Neuronal stem cell (in vitro differentiated cells): ENCODE data around the gene PLA2G5.

Source experiments
- DNase-seq: peaks from one replicate; pipeline ENCODE4 v3.0.0-alpha.2; 2013; ENCODE audit warnings: low spot score
- H2AFZ ChIP-seq: one replicate; pipeline ENCODE4 v1.6.1; 2013; ENCODE audit warnings: mild to moderate bottlenecking, low read length, inconsistent platforms
- H2AK5ac ChIP-seq: 2 replicates; pipeline ENCODE4 v1.6.1; 2013; ENCODE audit warnings: low read depth, mild to moderate bottlenecking, inconsistent platforms, low read length, moderate library complexity, mixed read lengths
- H2BK120ac ChIP-seq: 2 replicates; pipeline ENCODE4 v1.6.1; 2013; ENCODE audit warnings: low read depth, mild to moderate bottlenecking, inconsistent platforms, low read length, moderate library complexity, mixed read lengths
- H2BK12ac ChIP-seq: one replicate; pipeline ENCODE4 v1.6.1; 2013; ENCODE audit warnings: low read length, inconsistent platforms
- H2BK15ac ChIP-seq: 2 replicates; pipeline ENCODE4 v1.6.1; 2013; ENCODE audit warnings: mild to moderate bottlenecking, low read length, inconsistent platforms, mixed read lengths
- H2BK5ac ChIP-seq: one replicate; pipeline ENCODE4 v1.6.1; 2013; ENCODE audit warnings: inconsistent platforms, mild to moderate bottlenecking, low read length, moderate library complexity
- H3K14ac ChIP-seq: one replicate; pipeline ENCODE4 v1.6.1; 2013; ENCODE audit warnings: low read length, inconsistent platforms
- H3K18ac ChIP-seq: 2 replicates; pipeline ENCODE4 v1.6.1; 2013; ENCODE audit warnings: low read length, inconsistent platforms
- H3K23ac ChIP-seq: 2 replicates; pipeline ENCODE4 v1.6.1; 2013; ENCODE audit warnings: low read depth, mild to moderate bottlenecking, mixed read lengths, low read length, inconsistent platforms; ENCODE audit not compliant: poor library complexity
- H3K27ac ChIP-seq: replicated peaks from 3 replicates; pipeline ENCODE4 v1.5.1; 2013; ENCODE audit warnings: low read length, inconsistent platforms
- H3K27me3 ChIP-seq, 3 experiments: 2 replicates each; pipeline ENCODE4 v1.6.1; 2013; ENCODE audit warnings: low read length in 3 of 3, mild to moderate bottlenecking in 2 of 3, inconsistent platforms in 1 of 3, low read depth in 1 of 3, mixed read lengths in 1 of 3, moderate library complexity in 1 of 3; ENCODE audit not compliant: control insufficient read depth in 3 of 3, insufficient read depth in 3 of 3
- H3K36me3 ChIP-seq, 2 donors: replicated peaks in 1 of 2; 2 replicates each; pipeline ENCODE4 v1.6.1; 2013; ENCODE audit warnings: low read length in 2 of 2; ENCODE audit not compliant: control insufficient read depth in 2 of 2, insufficient read depth in 2 of 2
- H3K4ac ChIP-seq: 2 replicates; pipeline ENCODE4 v1.6.1; 2013; ENCODE audit warnings: inconsistent platforms, mild to moderate bottlenecking, low read length, moderate library complexity
- H3K4me1 ChIP-seq, 2 donors: 1 replicate in 1 of 2; 2 replicates in 1 of 2; pipeline ENCODE4 v1.6.1; 2013; ENCODE audit warnings: low read length in 2 of 2, low read depth in 1 of 2; ENCODE audit not compliant: control insufficient read depth in 2 of 2, insufficient read depth in 1 of 2
- H3K4me2 ChIP-seq: one replicate; pipeline ENCODE4 v1.6.1; 2013; ENCODE audit warnings: mild to moderate bottlenecking, low read length, inconsistent platforms; ENCODE audit not compliant: insufficient read depth, poor library complexity, severe bottlenecking
- H3K4me3 ChIP-seq, 2 donors: 2 replicates each; pipeline ENCODE4 v1.5.1; 2013; ENCODE audit warnings: low read length in 2 of 2, mild to moderate bottlenecking in 2 of 2, inconsistent platforms in 1 of 2, moderate library complexity in 1 of 2
- H3K79me1 ChIP-seq: one replicate; pipeline ENCODE4 v1.6.1; 2013; ENCODE audit warnings: low read depth, mild to moderate bottlenecking, inconsistent platforms, low read length, moderate library complexity
- H3K9ac ChIP-seq: one replicate; pipeline ENCODE4 v1.6.1; 2013; ENCODE audit warnings: mild to moderate bottlenecking, low read depth, low read length, inconsistent platforms; ENCODE audit not compliant: poor library complexity
- H3K9me3 ChIP-seq, 2 donors: replicated peaks in 1 of 2; 2 replicates each; pipeline versions ENCODE3 to v1.6.1; 2013; ENCODE audit warnings: low read length in 2 of 2, mild to moderate bottlenecking in 2 of 2, inconsistent platforms in 1 of 2, low read depth in 1 of 2, mixed read lengths in 1 of 2, moderate library complexity in 1 of 2; ENCODE audit not compliant: control insufficient read depth in 2 of 2, insufficient read depth in 1 of 2
- H4K8ac ChIP-seq: one replicate; pipeline ENCODE4 v1.6.1; 2013; ENCODE audit warnings: low read depth, mild to moderate bottlenecking, inconsistent platforms, low read length, moderate library complexity
- H4K91ac ChIP-seq: one replicate; pipeline ENCODE4 v1.6.1; 2013; ENCODE audit warnings: low read length, low read depth, mild to moderate bottlenecking, inconsistent platforms; ENCODE audit not compliant: poor library complexity
- WGBS, 2 donors: extraction: QIAGEN DNeasy Blood & Tissue Kit; methylation state at CpG; one replicate each; pipeline ENCODE4 v1.1.7; 2013; ENCODE audit warnings: missing lambda C conversion rate in 2 of 2, mixed read lengths in 1 of 2; ENCODE audit not compliant: insufficient read length in 2 of 2, insufficient replicate concordance in 1 of 2; ENCODE audit errors: extremely low coverage in 2 of 2; 5-methylcytosine and 5-hydroxymethylcytosine counted together

PLA2G5 gene

DNA sequence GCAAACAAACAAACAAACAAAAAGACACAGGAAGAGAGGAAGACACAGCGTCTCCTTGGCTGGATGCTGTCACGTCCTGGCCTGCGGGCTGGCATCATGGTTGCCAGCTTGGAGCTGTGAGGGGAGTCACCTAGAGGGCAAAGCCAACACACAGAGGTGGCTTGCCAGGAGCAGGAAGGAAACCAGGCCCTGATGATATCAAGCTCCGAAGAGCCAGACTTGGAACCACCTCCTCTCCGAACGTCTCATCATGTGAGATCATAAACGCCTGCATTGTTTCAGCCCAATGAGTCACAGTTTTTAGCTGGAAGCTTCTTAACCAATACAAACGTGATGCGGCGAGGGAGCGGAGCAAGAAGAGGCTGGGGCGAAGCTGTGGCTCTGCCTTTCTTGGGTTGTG lies 40.7 kb downstream of the PLA2G5 start:
- Histone ChIP-seq H3K14ac (no peak overlapping the region), H2AFZ (no peak overlapping the region), H3K27ac (no peak overlapping the region), H2BK5ac (no peak overlapping the region), H3K23ac (no peak overlapping the region), H4K91ac (no peak overlapping the region), H3K9me3 (no peaks in the 10 kb centered on the region), H2BK120ac (no peak overlapping the region), H3K36me3 (no peaks in the 10 kb centered on the region), H3K4me2 (no peak overlapping the region), H2AK5ac (no peak overlapping the region), H3K9ac (no peak overlapping the region), H3K4me3 (no peak overlapping the region), H4K8ac (no peak overlapping the region), H3K27me3 (no peaks in the 10 kb centered on the region), H2BK12ac (no peak overlapping the region), H3K79me1 (no peaks in the 10 kb centered on the region), H2BK15ac (no peak overlapping the region), H3K18ac (no peak overlapping the region), H3K4me1 (peaks cover 0 to 21% of the 10 kb centered on the region in 2 donors), H3K4ac (no peak overlapping the region)
- no peak for DNase-seq
- no CpG with 5 or more reads among the region's 12 CpGs for WGBS, 2 donors

- Histone ChIP-seq H3K23ac (no peak overlapping the region), H3K4me1 (peaks cover 0 to 21% of the 10 kb centered on the region in 2 donors), H3K14ac (no peak overlapping the region), H3K4ac (no peak overlapping the region), H3K9me3 (no peaks in the 10 kb centered on the region), H3K9ac (no peak overlapping the region), H3K79me1 (no peaks in the 10 kb centered on the region), H2BK120ac (no peak overlapping the region), H2BK5ac (no peak overlapping the region), H3K27me3 (no peaks in the 10 kb centered on the region), H2AFZ (no peak overlapping the region), H3K18ac (no peak overlapping the region), H3K36me3 (no peaks in the 10 kb centered on the region), H2BK15ac (no peak overlapping the region), H4K8ac (no peak overlapping the region), H2AK5ac (no peak overlapping the region), H3K4me2 (no peak overlapping the region), H3K27ac (no peak overlapping the region), H3K4me3 (no peak overlapping the region), H2BK12ac (no peak overlapping the region), H4K91ac (no peak overlapping the region)
- DNase-seq = no peak
- no CpG with 5 or more reads among the region's 5 CpGs for WGBS, 2 donors
Observed at GRCh38 chr1:20111452-20111851, 41.5 kb downstream of the PLA2G5 start.

DNA sequence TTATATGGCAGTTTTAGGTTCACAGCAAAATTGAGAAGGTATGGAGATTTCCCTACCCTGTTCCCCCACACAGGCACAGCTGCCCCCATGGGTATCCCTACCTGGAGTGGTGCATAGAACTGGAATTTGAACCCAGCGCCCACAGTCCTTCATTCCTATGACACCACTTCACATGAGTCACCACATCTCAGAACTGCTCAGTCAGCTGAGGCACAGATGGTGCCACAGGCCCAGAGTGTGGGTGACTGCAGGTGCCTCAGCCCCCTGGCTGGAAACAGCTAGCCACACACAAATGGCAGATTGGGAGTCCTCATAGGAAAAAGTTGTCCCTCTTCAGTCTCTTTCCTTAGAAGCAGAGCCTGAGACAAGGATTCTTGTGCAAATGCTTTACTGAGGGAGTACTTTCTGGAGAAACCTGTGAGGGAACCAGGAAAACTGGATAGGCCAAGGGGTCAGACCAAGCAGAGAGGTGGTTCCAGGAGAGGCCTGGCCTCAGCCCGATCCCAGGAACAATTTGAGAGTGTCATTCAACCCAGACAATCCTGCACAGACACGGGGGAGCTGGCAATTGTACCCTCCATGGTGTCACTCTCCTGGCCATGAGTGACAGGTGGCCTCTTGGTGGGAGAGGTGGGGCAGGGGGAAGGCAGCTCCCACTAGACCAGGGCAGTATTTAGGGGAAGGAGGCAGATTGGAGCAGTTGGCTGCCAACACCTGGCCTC lies 42.4 kb downstream of the PLA2G5 start:
- Histone ChIP-seq H3K27ac (no peak overlapping the region), H3K4me2 (no peak overlapping the region), H4K8ac (no peak overlapping the region), H3K79me1 (no peaks in the 10 kb centered on the region), H3K36me3 (no peaks in the 10 kb centered on the region), H2BK5ac (no peak overlapping the region), H3K18ac (no peak overlapping the region), H3K23ac (no peak overlapping the region), H3K4me1 (peaks cover 0 to 19% of the 10 kb centered on the region in 2 donors), H3K9ac (no peak overlapping the region), H4K91ac (no peak overlapping the region), H3K9me3 (no peaks in the 10 kb centered on the region), H3K4me3 (no peak overlapping the region), H2AFZ (no peak overlapping the region), H3K27me3 (no peaks in the 10 kb centered on the region), H2BK15ac (no peak overlapping the region), H2BK120ac (no peak overlapping the region), H2BK12ac (no peak overlapping the region), H3K14ac (peak overlapping the region; percentile 90), H2AK5ac (peak overlapping the region; percentile 38), H3K4ac (no peak overlapping the region)
- no CpG with 5 or more reads among the region's 3 CpGs for WGBS, 2 donors
- no peak for DNase-seq

GRCh38 chr1:20114021-20114648 lies 44.1 kb downstream of the PLA2G5 start:
- H3K4me3 ChIP-seq = no peak overlapping the region
- no peak overlapping the region for H4K91ac ChIP-seq
- no peak overlapping the region for H3K4ac ChIP-seq
- no peak overlapping the region for H3K18ac ChIP-seq
- no peak overlapping the region for H3K27ac ChIP-seq
- no peak overlapping the region for H3K4me2 ChIP-seq
- no peaks in the 10 kb centered on the region for H3K79me1 ChIP-seq
- H2BK5ac ChIP-seq = no peak overlapping the region
- H3K36me3 ChIP-seq = no peaks in the 10 kb centered on the region
- no peak overlapping the region for H2AFZ ChIP-seq
- H3K9me3 ChIP-seq = no peaks in the 10 kb centered on the region
- no peak overlapping the region for H3K9ac ChIP-seq
- no peak overlapping the region for H2AK5ac ChIP-seq
- H2BK120ac ChIP-seq = no peak overlapping the region
- WGBS, 2 donors = no CpG with 5 or more reads among the region's 15 CpGs
- H2BK12ac ChIP-seq = no peak overlapping the region
- no peak overlapping the region for H3K23ac ChIP-seq
- H3K4me1 ChIP-seq = peaks cover 0 to 6% of the 10 kb centered on the region in 2 donors
- DNase-seq = no peak
- H2BK15ac ChIP-seq = no peak overlapping the region
- no peak overlapping the region for H3K14ac ChIP-seq
- H3K27me3 ChIP-seq = no peaks in the 10 kb centered on the region
- H4K8ac ChIP-seq = no peak overlapping the region
